SK-N-SH treated with all-trans-retinoic acid at 6 μM for 48 hours (cell line): ENCODE data around the gene CHST8.

Experiments
- ATAC-seq: fragments of 200-7000 bp; cut with Tn5 transposase; 3 replicates; pipeline ENCODE4 v1.9.1; 2020; ENCODE audit warnings: mild to moderate bottlenecking, moderate library complexity
- ARNTL ChIP-seq: fragments of 450-650 bp; formaldehyde crosslinking; IDR thresholded peaks from 2 replicates; pipeline ENCODE4 v1.5.0; 2020; ENCODE audit warnings: low read depth, mild to moderate bottlenecking, moderate library complexity, borderline replicate concordance
- BACH2 ChIP-seq: fragments of 250-450 bp; sonication (Bioruptor Pico); IDR thresholded peaks from 2 replicates; pipeline ENCODE4 v1.9.0; 2021; ENCODE audit warnings: mild to moderate bottlenecking, borderline replicate concordance
- CREB5 ChIP-seq: fragments of 250-450 bp; sonication (Bioruptor Pico); IDR thresholded peaks from 2 replicates; pipeline ENCODE4 v1.5.1; 2020; ENCODE audit warnings: low read depth, mild to moderate bottlenecking, moderate library complexity
- CSDC2 ChIP-seq: fragments of 250-450 bp; sonication (Bioruptor Pico); IDR thresholded peaks from 2 replicates; pipeline ENCODE4 v1.5.0; 2020; ENCODE audit warnings: mild to moderate bottlenecking, moderate library complexity
- CSRNP3 ChIP-seq: fragments of 250-450 bp; sonication (Bioruptor Pico); IDR thresholded peaks from 2 replicates; pipeline ENCODE4 v1.5.1; 2021; ENCODE audit warnings: mild to moderate bottlenecking, moderate library complexity
- ESRRG ChIP-seq: fragments of 250-450 bp; sonication (Bioruptor Pico); IDR thresholded peaks from 2 replicates; pipeline ENCODE4 v1.6.1; 2021; ENCODE audit warnings: mild to moderate bottlenecking
- GLIS3 ChIP-seq: fragments of 250-450 bp; sonication (Bioruptor Pico); IDR thresholded peaks from 2 replicates; pipeline ENCODE4 v1.5.0; 2020; ENCODE audit warnings: mild to moderate bottlenecking, moderate library complexity
- ISL1 ChIP-seq: fragments of 250-450 bp; sonication (Bioruptor Pico); IDR thresholded peaks from 2 replicates; pipeline ENCODE4 v2.1.2; 2022; ENCODE audit warnings: mild to moderate bottlenecking, moderate library complexity
- OSR1 ChIP-seq: fragments of 250-450 bp; sonication (Bioruptor Pico); IDR thresholded peaks from 2 replicates; pipeline ENCODE4 v1.8.0; 2022; ENCODE audit warnings: moderate library complexity, mild to moderate bottlenecking, inconsistent platforms
- PATZ1 ChIP-seq: fragments of 250-450 bp; sonication (Bioruptor Pico); IDR thresholded peaks from 2 replicates; pipeline ENCODE4 v1.8.0; 2020; ENCODE audit warnings: mild to moderate bottlenecking, moderate library complexity, borderline replicate concordance
- PPARA ChIP-seq: fragments of 250-450 bp; sonication (Bioruptor Pico); IDR thresholded peaks from 2 replicates; pipeline ENCODE4 v1.5.0; 2020; ENCODE audit warnings: mild to moderate bottlenecking, borderline replicate concordance
- RARB ChIP-seq: fragments of 250-450 bp; sonication (Bioruptor Pico); IDR thresholded peaks from 2 replicates; pipeline ENCODE4 v1.8.0; 2021; ENCODE audit warnings: mild to moderate bottlenecking, moderate library complexity
- SNAI2 ChIP-seq: fragments of 250-450 bp; sonication (Bioruptor Pico); IDR thresholded peaks from 2 replicates; pipeline ENCODE4 v1.5.0; 2020; ENCODE audit warnings: mild to moderate bottlenecking, moderate library complexity
- TCF4 ChIP-seq: fragments of 250-450 bp; sonication (Bioruptor Pico); IDR thresholded peaks from 2 replicates; pipeline ENCODE4 v1.8.0; 2021; ENCODE audit warnings: mild to moderate bottlenecking, moderate library complexity, borderline replicate concordance
- TOX ChIP-seq: fragments of 250-450 bp; sonication (Bioruptor Pico); IDR thresholded peaks from 2 replicates; pipeline ENCODE4 v1.8.0; 2021; ENCODE audit warnings: mild to moderate bottlenecking, moderate library complexity, borderline replicate concordance
- ZC3H10 ChIP-seq: fragments of 250-450 bp; sonication (Bioruptor Pico); IDR thresholded peaks from 2 replicates; pipeline ENCODE4 v1.5.1; 2021; ENCODE audit warnings: mild to moderate bottlenecking, moderate library complexity
- ZFP3 ChIP-seq: fragments of 250-450 bp; sonication (Bioruptor Pico); IDR thresholded peaks from 2 replicates; pipeline ENCODE4 v1.5.0; 2020; ENCODE audit warnings: mild to moderate bottlenecking, moderate library complexity
- ZFP30 ChIP-seq: fragments of 450-650 bp; formaldehyde crosslinking; IDR thresholded peaks from 2 replicates; pipeline ENCODE4 v1.5.0; 2022; ENCODE audit warnings: mild to moderate bottlenecking, moderate library complexity
- ZNF70 ChIP-seq: fragments of 450-650 bp; formaldehyde crosslinking; IDR thresholded peaks from 2 replicates; pipeline ENCODE4 v1.5.0; 2020; ENCODE audit warnings: mild to moderate bottlenecking, moderate library complexity
- ZNF8 ChIP-seq: fragments of 450-650 bp; formaldehyde crosslinking; IDR thresholded peaks from 2 replicates; pipeline ENCODE4 v1.5.0; 2020; ENCODE audit warnings: mild to moderate bottlenecking, moderate library complexity
- TF ChIP-seq, protein P1 (sequence below): fragments of 250-450 bp; sonication (Bioruptor Pico); IDR thresholded peaks from 2 replicates; pipeline ENCODE4 v1.5.0; 2020; ENCODE audit warnings: mild to moderate bottlenecking, moderate library complexity
- TF ChIP-seq, protein P2 (sequence below): fragments of 250-450 bp; sonication (Bioruptor Pico); IDR thresholded peaks from 2 replicates; pipeline ENCODE4 v1.8.0; 2021; ENCODE audit warnings: low read depth, mild to moderate bottlenecking, moderate library complexity, borderline replicate concordance

The CHST8 gene

GRCh38 chr19:33639035-33639681 lies 17.4 kb downstream of the CHST8 start:
- TF ChIP-seq SNAI2: no peak
- TF ChIP-seq ESRRG: no peak
- no peak for TF ChIP-seq PATZ1 (CRISPR knock-in tag)
- TF ChIP-seq BACH2 (CRISPR knock-in tag): no peak
- no peak for TF ChIP-seq PPARA (CRISPR knock-in tag)
- no peak for TF ChIP-seq TCF4
- no peak for TF ChIP-seq ZNF70 (CRISPR knock-in tag)
- TF ChIP-seq RARB (CRISPR knock-in tag): no peak
- no peak for TF ChIP-seq ZC3H10
- no peak for TF ChIP-seq GLIS3 (CRISPR knock-in tag)
- no peak for TF ChIP-seq ISL1 (CRISPR knock-in tag)
- no peak for TF ChIP-seq CSRNP3 (CRISPR knock-in tag)
- no peak for TF ChIP-seq ZFP30
- TF ChIP-seq, protein P1, sequence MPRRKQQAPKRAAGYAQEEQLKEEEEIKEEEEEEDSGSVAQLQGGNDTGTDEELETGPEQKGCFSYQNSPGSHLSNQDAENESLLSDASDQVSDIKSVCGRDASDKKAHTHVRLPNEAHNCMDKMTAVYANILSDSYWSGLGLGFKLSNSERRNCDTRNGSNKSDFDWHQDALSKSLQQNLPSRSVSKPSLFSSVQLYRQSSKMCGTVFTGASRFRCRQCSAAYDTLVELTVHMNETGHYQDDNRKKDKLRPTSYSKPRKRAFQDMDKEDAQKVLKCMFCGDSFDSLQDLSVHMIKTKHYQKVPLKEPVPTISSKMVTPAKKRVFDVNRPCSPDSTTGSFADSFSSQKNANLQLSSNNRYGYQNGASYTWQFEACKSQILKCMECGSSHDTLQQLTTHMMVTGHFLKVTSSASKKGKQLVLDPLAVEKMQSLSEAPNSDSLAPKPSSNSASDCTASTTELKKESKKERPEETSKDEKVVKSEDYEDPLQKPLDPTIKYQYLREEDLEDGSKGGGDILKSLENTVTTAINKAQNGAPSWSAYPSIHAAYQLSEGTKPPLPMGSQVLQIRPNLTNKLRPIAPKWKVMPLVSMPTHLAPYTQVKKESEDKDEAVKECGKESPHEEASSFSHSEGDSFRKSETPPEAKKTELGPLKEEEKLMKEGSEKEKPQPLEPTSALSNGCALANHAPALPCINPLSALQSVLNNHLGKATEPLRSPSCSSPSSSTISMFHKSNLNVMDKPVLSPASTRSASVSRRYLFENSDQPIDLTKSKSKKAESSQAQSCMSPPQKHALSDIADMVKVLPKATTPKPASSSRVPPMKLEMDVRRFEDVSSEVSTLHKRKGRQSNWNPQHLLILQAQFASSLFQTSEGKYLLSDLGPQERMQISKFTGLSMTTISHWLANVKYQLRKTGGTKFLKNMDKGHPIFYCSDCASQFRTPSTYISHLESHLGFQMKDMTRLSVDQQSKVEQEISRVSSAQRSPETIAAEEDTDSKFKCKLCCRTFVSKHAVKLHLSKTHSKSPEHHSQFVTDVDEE (CRISPR knock-in tag): no peak
- TF ChIP-seq CREB5: no peak
- TF ChIP-seq OSR1 (CRISPR knock-in tag): no peak
- no peak for TF ChIP-seq ZNF8 (CRISPR knock-in tag)

DNA sequence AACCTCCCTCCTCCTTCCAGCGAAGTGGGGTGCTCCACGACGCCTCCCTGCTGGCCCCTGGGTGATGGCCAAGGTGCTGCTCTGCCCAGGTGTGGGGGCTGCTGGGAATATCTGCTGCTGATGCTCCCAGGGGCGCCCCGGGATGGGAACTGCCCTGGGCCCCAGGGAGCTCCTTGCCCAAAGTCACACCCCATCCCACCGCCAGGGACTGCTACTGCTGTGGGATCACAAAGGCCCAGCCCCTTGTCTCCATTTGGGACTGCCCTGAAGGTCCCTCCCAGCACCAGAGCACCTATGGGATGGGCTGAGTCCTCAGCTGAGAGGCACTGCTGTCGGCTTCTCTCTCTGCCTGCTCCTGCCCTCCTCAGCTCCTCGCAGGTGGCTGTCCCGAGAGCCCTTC lies 19.0 kb downstream of the CHST8 start:
- ATAC-seq: no peak
- TF ChIP-seq ZFP3 (CRISPR knock-in tag) (no peak), OSR1 (CRISPR knock-in tag) (no peak), PPARA (CRISPR knock-in tag) (no peak), ZC3H10 (no peak), TOX (CRISPR knock-in tag) (no peak), ZNF8 (CRISPR knock-in tag) (no peak), CSDC2 (CRISPR knock-in tag) (no peak), ZNF70 (CRISPR knock-in tag) (no peak), CREB5 (no peak), ZFP30 (no peak), ARNTL (CRISPR knock-in tag) (no peak), SNAI2 (no peak), RARB (CRISPR knock-in tag) (no peak), GLIS3 (CRISPR knock-in tag) (no peak), CSRNP3 (CRISPR knock-in tag) (no peak)
- TF ChIP-seq, protein P1 (CRISPR knock-in tag): no peak
- TF ChIP-seq, protein P2, sequence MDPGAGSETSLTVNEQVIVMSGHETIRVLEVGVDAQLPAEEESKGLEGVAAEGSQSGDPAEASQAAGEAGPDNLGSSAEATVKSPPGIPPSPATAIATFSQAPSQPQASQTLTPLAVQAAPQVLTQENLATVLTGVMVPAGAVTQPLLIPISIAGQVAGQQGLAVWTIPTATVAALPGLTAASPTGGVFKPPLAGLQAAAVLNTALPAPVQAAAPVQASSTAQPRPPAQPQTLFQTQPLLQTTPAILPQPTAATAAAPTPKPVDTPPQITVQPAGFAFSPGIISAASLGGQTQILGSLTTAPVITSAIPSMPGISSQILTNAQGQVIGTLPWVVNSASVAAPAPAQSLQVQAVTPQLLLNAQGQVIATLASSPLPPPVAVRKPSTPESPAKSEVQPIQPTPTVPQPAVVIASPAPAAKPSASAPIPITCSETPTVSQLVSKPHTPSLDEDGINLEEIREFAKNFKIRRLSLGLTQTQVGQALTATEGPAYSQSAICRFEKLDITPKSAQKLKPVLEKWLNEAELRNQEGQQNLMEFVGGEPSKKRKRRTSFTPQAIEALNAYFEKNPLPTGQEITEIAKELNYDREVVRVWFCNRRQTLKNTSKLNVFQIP (CRISPR knock-in tag): no peak

More at GRCh38 chr19:33639035-33639681, 17.4 kb downstream of the CHST8 start:
- no peak for ATAC-seq
